SK-N-SH treated with all-trans-retinoic acid at 6 μM for 48 hours (cell line): ENCODE data around the gene EIF5AL1.

Experiments
- ISL1 ChIP-seq: fragments of 250-450 bp; sonication (Bioruptor Pico); IDR thresholded peaks from 2 replicates; pipeline ENCODE4 v2.1.2; 2022; ENCODE audit warnings: mild to moderate bottlenecking, moderate library complexity
- OSR1 ChIP-seq: fragments of 250-450 bp; sonication (Bioruptor Pico); IDR thresholded peaks from 2 replicates; pipeline ENCODE4 v1.8.0; 2022; ENCODE audit warnings: moderate library complexity, mild to moderate bottlenecking, inconsistent platforms

DNA sequence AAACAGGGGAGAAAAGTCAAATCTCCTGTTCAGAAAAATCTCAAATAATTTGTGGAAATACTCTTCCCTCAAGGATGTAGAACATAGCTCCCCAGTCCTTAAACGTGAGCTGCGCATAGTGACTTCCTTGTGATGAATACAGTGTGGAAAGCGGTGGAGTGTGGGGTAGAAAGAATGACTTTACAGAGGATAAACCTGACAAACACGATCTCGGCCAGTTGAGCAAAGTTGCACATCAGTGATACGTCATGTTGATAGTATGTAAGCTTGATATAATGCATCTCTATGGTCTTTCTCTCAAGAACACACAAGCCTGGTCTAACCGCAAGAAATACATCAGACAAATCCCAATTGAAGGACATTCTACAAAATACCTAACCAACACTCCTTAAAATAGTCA is 34.9 kb upstream of the EIF5AL1 start:
- TF ChIP-seq OSR1 (CRISPR knock-in tag) (no peak), ISL1 (CRISPR knock-in tag) (no peak)
